ENCODE data around the gene KCNAB1.

The KCNAB1 gene

GRCh38 chr3:156285626-156286025, 165.2 kb downstream of the KCNAB1 start:
- DNase-seq: no peak

GRCh38 chr3:156290924-156291271, 170.5 kb downstream of the KCNAB1 start:
- DNase-seq: no peak

GRCh38 chr3:156291272-156292123, 171.1 kb downstream of the KCNAB1 start:
- DNase-seq: no peak

DNA sequence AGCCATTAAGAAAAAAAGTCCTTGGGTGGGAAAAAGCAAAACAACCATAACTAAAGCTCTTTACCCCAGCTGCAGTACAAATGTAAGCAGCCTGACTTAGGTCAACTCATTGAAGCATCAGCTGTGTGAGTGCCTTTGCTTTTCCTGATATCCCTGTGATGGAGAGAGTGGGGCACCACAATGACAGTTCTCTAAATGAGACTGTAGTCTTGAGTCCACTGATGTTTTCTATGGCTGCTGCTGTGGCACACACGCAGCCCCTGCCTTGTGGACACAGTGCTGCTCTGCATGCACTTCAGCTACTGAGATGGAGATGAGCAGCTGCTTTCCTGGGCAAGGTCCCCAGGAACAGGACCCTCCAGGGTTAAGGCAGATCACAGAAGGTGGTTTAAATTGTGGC, 173.2 kb downstream of the KCNAB1 start:
- no peak for DNase-seq

- no peak for DNase-seq
These were observed 177.2 kb downstream of the KCNAB1 start for GRCh38 chr3:156297582-156297981.

DNA sequence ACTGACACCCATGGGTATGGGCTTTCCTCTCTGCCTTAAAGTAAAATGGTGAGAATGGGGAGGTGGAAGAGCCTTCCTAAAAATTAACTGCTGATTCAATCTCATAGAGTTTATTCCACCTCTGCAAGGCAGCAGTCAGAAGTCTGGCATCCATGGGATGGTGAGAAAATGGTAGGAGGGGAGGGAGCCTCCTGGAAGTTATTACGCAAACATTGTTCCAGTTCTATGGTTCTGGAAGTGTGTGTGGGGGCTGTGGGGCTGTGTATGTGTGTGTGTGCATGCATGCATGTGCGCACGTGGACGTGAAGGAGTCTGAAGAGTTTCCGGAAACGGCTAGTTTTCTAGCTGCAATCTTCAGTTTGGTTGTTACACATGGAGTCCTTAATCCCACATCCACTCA, 177.6 kb downstream of the KCNAB1 start:
- DNase-seq: no peak

GRCh38 chr3:156298938-156299337, 178.6 kb downstream of the KCNAB1 start:
- DNase-seq: no peak

DNA sequence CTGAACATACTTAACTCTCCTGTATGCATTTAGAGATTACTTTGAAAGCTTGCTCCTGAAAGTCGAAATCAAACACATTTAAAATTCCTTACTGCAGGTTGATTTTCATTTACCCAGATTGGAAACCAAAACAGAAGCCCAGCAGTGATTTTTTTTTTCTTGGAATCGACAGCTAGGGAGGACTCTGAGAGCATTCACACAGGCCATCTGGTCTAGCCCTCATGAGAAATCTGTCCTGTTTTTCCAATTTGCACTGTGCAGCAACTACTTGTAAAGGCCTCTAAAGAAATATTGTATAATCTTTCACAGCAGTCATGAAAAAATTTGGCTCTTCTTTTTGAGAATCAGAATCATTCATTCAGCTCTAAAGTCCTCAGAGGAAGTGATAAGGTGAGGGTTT, 179.2 kb downstream of the KCNAB1 start:
- no peak for DNase-seq

DNA sequence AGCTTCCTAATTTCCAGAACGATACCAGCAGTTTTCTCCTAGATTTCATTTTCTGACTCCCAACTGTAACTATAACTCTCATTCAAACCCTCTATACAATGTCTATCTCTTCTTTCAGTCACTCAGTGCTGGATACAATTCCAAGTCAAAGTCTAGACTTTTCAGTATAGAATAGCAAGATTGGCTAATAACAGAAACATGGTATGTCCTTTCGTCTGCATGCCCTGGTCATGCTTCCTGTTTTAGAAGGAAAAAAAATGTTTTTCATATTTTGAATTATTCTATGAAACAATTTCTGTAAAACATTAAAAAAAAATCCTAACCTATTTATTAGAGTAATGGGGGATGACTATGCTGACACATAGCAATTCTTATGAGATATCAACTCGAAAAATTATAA, 180.0 kb downstream of the KCNAB1 start:
- no peak for DNase-seq

DNA sequence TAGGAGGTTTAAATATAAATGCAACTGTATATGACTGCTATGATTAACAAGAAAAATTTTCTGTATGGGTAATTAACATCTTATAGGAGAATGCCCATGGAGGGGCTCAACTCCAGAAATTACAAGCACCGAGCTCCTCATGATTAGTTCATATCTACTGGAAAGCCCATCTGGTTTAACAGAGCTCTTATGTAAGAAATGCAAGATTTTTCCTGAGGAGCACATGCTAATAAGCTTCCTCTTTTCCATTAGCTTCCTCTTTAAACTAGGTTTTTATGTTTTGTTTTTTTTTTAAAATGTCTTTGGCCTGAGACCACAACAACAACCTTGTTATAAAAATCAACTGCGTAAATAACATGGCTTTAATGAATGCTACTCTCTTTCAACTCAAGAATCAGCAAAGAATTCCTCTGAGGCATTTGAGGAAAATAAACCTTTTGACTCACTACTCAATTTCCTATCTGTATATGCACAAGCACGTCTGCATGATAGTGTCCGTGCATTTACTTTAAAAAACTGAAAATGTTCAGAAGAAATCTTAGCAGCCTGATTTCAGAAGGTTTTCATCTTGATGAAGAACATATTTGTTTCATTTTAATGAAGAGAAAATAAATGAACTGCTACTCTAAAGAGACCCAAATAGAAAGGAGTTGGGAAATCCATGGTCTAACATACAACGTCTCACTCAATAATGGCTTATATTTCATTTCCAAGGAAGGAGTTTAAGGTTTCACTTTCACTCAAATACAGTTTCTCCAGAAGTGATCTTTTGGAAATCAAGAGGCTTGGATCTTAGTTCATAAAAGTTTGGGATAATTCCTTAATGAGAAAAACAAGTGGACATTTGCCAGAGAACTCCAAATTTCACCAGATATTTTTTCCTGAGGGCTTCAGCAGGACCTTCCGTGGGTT, 180.8 kb downstream of the KCNAB1 start:
- DNase-seq: no peak

DNA sequence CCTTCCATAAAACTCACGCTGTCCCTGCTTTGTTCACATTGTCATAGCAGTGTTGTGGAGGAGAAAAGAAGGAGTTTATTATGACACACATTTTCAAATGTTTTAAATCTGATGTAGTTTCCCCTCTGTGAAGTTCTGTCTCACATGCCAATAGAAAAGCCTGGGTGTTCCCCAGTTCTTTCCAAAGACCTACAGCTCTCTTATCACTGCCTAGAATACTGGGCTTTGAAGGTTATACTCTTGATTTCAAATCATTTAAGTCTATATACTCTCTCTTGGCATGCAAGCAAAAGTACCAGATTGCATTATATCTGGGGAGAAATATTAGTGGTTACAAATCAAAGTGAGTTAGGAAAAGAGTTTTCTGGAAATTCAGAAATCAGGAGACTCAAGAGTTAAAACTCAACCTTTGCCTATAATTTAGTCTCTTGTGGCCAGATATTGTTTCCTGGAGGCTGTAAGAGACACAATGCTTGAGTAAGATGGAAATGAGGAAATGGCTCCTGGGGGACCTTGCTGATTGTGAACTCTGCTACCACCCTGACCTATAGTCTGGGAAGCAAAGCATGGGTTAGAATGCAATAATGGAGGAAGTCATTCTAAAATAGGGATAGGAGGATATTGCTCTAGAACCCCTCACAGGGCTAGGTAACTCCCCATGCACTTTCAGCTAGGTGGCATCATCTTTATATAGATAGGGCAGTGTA, 182.8 kb downstream of the KCNAB1 start:
- DNase-seq: no peak

DNA sequence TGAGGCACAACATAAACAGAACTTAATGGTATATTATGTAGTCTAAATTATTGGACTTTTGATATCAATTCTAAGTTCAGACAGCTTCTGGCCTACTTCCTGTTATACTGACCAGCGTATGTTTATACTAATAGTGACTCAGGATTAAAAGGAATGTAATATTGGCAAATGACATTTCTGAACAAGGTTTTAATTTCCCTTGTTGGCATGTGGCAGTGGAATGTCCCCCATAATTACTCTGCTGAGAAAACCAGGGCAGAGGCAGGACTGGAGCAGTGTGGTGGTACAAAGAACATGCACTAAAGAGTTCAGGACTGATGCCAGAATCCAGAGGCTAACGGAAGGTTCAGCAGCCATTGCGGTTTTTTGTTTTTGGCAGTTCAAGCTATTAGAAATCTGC, 184.0 kb downstream of the KCNAB1 start:
- no peak for DNase-seq

GRCh38 chr3:156305672-156306071, 185.3 kb downstream of the KCNAB1 start:
- no peak for DNase-seq

- no peak for DNase-seq
These were observed 187.3 kb downstream of the KCNAB1 start for GRCh38 chr3:156307704-156308103.

- no peak for DNase-seq
These were observed 191.1 kb downstream of the KCNAB1 start for GRCh38 chr3:156311431-156311830.

- no peak for DNase-seq
These were observed 191.6 kb downstream of the KCNAB1 start for GRCh38 chr3:156311930-156312329.

DNA sequence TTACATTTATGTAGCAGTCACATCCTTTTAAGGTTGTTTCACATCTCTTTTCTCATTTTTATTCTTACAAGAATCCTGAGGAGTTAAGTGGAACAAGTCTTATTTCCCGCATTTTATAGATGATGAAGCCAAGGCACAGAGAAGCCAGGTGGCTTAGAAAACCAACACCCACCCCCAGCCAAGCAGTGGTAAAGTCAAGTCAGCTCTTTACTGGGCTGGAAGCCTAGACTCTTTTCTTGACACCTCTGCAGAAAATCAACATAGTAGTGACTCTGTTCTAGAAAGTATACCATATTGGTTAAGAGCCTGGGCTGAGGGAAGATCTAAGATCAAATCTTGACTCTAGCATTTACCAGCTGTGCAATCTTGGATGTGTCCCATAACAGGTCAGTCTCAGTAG, 195.7 kb downstream of the KCNAB1 start:
- no peak for DNase-seq

DNA sequence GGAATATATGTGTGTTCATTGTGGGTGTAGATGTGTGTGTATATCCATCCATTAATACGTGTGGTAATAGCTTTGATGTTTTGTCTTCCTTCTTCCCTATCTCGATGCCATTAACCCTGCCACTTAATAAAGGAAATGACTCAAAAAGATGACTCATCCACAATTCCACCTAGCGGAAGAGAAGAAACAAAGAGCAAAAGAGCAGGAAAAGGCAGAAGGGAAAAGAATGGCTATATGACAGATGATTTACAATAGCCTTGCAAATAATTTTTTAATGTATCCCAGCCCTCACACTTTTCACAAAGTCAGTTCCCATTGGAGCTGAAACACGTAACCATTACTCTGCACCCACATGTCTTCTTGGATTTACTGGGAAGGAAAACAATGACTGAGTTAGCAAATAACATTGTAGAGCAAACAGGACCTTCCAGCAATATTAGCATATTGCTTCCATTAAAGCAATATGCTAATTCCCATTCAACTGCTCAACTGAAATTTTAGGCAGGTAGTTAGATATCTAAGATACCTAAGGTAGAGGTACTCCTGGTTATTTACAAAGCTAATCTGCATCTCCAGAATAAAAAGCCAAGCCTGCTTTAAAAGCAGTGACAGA, 197.2 kb downstream of the KCNAB1 start:
- no peak for DNase-seq

GRCh38 chr3:156321945-156322344, 201.6 kb downstream of the KCNAB1 start:
- DNase-seq: no peak

DNA sequence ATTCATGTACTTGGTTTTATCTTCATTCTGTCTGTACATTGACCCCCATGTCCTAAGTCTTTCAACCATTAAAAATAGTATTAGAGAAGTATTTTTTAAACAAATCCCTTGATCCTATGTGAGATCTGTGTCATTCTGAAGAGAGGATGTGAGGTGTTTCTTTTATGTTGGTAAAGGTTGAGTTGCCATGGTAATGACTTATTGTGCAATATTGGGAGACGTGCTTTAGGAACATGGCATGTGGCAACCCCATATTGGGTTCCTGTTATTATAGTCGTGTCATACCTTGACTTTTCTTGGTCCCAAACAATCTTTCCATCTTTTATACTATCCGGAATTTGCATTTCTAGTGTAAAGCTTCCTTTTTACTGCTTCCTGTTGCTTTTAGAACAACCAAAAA, 203.1 kb downstream of the KCNAB1 start:
- no peak for DNase-seq

- no peak for DNase-seq
These were observed 210.0 kb downstream of the KCNAB1 start for GRCh38 chr3:156330415-156330814.

DNA sequence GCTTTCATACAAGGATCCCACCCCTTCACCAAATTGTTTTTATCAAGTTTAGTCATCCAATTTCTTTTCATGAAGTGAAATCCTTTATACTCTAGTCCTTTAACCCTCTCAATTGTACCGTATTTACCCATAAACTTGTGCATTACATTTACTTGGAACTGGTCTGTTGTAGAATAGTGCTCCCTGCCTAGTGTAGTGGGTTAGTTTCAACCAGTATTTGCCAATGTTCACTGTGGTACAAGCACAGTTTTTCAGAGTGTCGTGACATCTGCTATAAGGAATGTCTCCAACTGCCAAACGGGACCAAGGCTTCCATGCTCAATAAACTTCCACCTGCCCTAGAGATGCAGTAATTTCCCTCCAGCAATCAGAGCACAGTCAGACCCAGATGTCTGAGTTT, 211.9 kb downstream of the KCNAB1 start:
- DNase-seq: no peak
